Transverse colon (tissue), 3 donors: ENCODE results near the gene THAP8.

ENCODE experiments used
- CTCF ChIP-seq, 5 experiments: fragments of 200-600 bp in 3 of 5; fragments of 450-650 bp in 2 of 5; sonication (generic) in 3 of 5; IDR thresholded peaks; 1 replicate in 2 of 5; 2 replicates in 3 of 5; pipeline ENCODE4 v1.5.1; 2016 to 2017; ENCODE audit warnings: antibody characterized with exemption in 5 of 5, inconsistent platforms in 3 of 5, mild to moderate bottlenecking in 2 of 5, moderate library complexity in 1 of 5
- POLR2A ChIP-seq: fragments of 450-650 bp; IDR thresholded peaks from one replicate; pipeline ENCODE4 v1.6.1; 2016; ENCODE audit warnings: antibody characterized with exemption, mild to moderate bottlenecking, moderate library complexity

- TF ChIP-seq CTCF (IDR thresholded peaks at IDR 0.05) (no peak), POLR2A (no peak)
Observed at GRCh38 chr19:35987571-35987896, 66.6 kb downstream of the THAP8 start.
